ENCODE data around the gene MAG. TPM values are rescaled to one million over a fixed set of nuclear protein-coding genes. Genes with fewer than 3 reads are reported as not detected.

Gene MAG
- total and polyA plus RNA-seq, 10 of the 15 experiments (the other 5 are each of a cell fraction or from before 2014, with no cell fraction given), result 0.03 to 0.82 (median 0.17) TPM; not detected in 2

- ChIA-PET CTCF (interaction anchor here (1.5 kb wide), 1 partner anchor 234 kb away, joined by 5 read pairs; no protein-coding TSS in a partner anchor), RAD21 (ENCODE audit: unreplicated experiment) (no interaction called here), POLR2A (no interaction called here), SMC1A (ENCODE audit: uncharacterized antibody, unreplicated experiment) (no interaction called here)
- no peak overlapping the region for H2AFZ ChIP-seq (ENCODE audit: control insufficient read depth, low read depth, low read length)
- no peaks in the 10 kb centered on the region for H3K79me2 ChIP-seq (ENCODE audit: control insufficient read depth, insufficient read depth, low read length)
- H3K27me3 ChIP-seq (replicated peaks in 1 of 2; ENCODE audit: control insufficient read depth in 2 of 2, insufficient read depth in 2 of 2, low read length in 1 of 2), result no peaks in the 10 kb centered on the region
- ATAC-seq, result no peak
- peaks cover 7 to 9% of the 10 kb centered on the region in 2 experiments for H3K36me3 ChIP-seq (ENCODE audit: control insufficient read depth in 2 of 2, insufficient read depth in 2 of 2, low read length in 1 of 2)
- in situ Hi-C loops (cut with MboI), result no loop called here
- no peaks in the 10 kb centered on the region for H4K20me1 ChIP-seq (ENCODE audit: control insufficient read depth, insufficient read depth)
- no peak for TF ChIP-seq SMAD1 (IDR thresholded peaks at IDR 0.05; ENCODE audit: low read depth, partially characterized antibody)
- 0 out of 2 replicates have a peak, but pooled peaks have one; percentile 5 for TF ChIP-seq POLR2AphosphoS5 (IDR thresholded peaks at IDR 0.05; ENCODE audit: low read length)
- no peak for TF ChIP-seq CHD2 (IDR thresholded peaks at IDR 0.05; ENCODE audit: borderline replicate concordance, low read depth, low read length)
- no peak for FAIRE-seq
- H3K9me3 ChIP-seq (replicated peaks; ENCODE audit: control insufficient read depth, insufficient read depth, low read length), result no peaks in the 10 kb centered on the region
- no TSS peak for BruUV-seq (replicated peaks)
- H3K9ac ChIP-seq (ENCODE audit: control insufficient read depth, insufficient read depth, low read length), result no peak overlapping the region
- WGBS (ENCODE audit: insufficient coverage, insufficient replicate concordance, low lambda C conversion rate, missing lambda C conversion rate), result 97% methylated on average over 28 of the region's 28 CpGs
- peaks cover 13% of the 10 kb centered on the region for H3K4me1 ChIP-seq (ENCODE audit: control insufficient read depth, insufficient read depth, low read length)
- no peak overlapping the region for H3K27ac ChIP-seq (ENCODE audit: control insufficient read depth, insufficient read depth)
- no peak overlapping the region for H3K4me2 ChIP-seq (ENCODE audit: control insufficient read depth, insufficient read depth)
- DNase-seq (ENCODE audit: low read depth, low spot score), result no peak
- intact Hi-C loops (cut with micrococcal nuclease; ENCODE audit: unreplicated experiment), result no loop called here
- no peak overlapping the region for H3K4me3 ChIP-seq
These were observed 15.2 kb upstream of the MAG start for GRCh38 chr19:35276706-35277281.

DNA sequence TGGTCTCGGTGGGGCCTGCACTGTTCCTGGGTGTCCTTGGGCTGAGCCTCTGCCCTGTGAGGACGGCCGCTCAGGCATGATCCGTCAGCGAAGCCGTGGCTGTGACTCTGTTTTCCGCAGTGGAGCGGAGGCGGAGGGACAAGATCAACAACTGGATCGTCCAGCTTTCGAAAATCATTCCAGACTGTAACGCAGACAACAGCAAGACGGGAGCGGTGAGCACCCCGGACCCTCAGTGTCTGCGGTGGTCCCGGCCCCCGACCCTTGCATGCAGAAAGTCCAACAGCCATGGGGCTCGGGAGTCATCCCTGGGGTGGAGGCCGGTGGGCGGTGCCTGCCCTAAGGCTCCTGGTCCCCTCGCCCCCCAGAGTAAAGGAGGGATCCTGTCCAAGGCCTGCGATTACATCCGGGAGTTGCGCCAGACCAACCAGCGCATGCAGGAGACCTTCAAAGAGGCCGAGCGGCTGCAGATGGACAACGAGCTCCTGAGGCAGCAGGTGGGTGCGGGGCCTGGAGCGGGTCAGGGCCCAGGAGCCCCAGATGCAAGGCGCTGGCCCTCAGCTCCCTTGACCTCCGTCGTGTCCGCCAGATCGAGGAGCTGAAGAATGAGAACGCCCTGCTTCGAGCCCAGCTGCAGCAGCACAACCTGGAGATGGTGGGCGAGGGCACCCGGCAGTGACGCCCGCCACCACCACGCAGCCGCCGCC lies 13.2 kb upstream of the MAG start:
- TF ChIP-seq SRF (IDR thresholded peaks at IDR 0.05; ENCODE audit: low read depth in 2 of 2, low read length in 2 of 2), result no peak
- TF ChIP-seq POLR2A (IDR thresholded peaks at IDR 0.05; ENCODE audit: low read depth, low read length), result 0 out of 2 replicates have a peak, but pooled peaks have one; percentile 29
- no peak for TF ChIP-seq EZH2 (IDR thresholded peaks at IDR 0.05; ENCODE audit: borderline replicate concordance, control insufficient read depth, low read depth, low read length)
- no peaks in the 10 kb centered on the region for H3K9me3 ChIP-seq (replicated peaks; ENCODE audit: control insufficient read depth, insufficient read depth, low read length)
- CTCF ChIA-PET, result no interaction called here
- no peak overlapping the region for H3K4me2 ChIP-seq (ENCODE audit: control insufficient read depth, insufficient read depth)
- H2AFZ ChIP-seq (ENCODE audit: control insufficient read depth, low read depth, low read length), result no peak overlapping the region
- H3K27me3 ChIP-seq (replicated peaks in 1 of 2; ENCODE audit: control insufficient read depth in 2 of 2, insufficient read depth in 2 of 2, low read length in 1 of 2), result no peaks in the 10 kb centered on the region; a peak in 2 of 4 replicates
- DNase-seq (ENCODE audit: low read depth, low spot score) (no peak), FAIRE-seq (no peak), ATAC-seq (no peak)
- peaks cover 17% of the 10 kb centered on the region for H3K4me1 ChIP-seq (ENCODE audit: control insufficient read depth, insufficient read depth, low read length)
- 95% methylated on average over 45 of the region's 45 CpGs for WGBS (ENCODE audit: insufficient coverage, insufficient replicate concordance, low lambda C conversion rate, missing lambda C conversion rate)
- POLR2A ChIA-PET, result no interaction called here
- RAD21 ChIA-PET (ENCODE audit: unreplicated experiment), result no interaction called here
- H3K79me2 ChIP-seq (ENCODE audit: control insufficient read depth, insufficient read depth, low read length), result no peaks in the 10 kb centered on the region
- H3K9ac ChIP-seq (ENCODE audit: control insufficient read depth, insufficient read depth, low read length), result no peak overlapping the region
- in situ Hi-C loops (cut with MboI), result no loop called here
- peaks cover 6 to 7% of the 10 kb centered on the region in 2 experiments; a peak in 3 of 4 replicates for H3K36me3 ChIP-seq (ENCODE audit: control insufficient read depth in 2 of 2, insufficient read depth in 2 of 2, low read length in 1 of 2)
- intact Hi-C loops (cut with micrococcal nuclease; ENCODE audit: unreplicated experiment), result no loop called here
- SMC1A ChIA-PET (ENCODE audit: uncharacterized antibody, unreplicated experiment), result interaction anchor here (1.4 kb wide), 1 partner anchor 10 kb away, joined by 3 read pairs; no protein-coding TSS in a partner anchor
- no peak overlapping the region for H3K4me3 ChIP-seq
- no peaks in the 10 kb centered on the region for H4K20me1 ChIP-seq (ENCODE audit: control insufficient read depth, insufficient read depth)
- H3K27ac ChIP-seq (ENCODE audit: control insufficient read depth, insufficient read depth), result no peak overlapping the region
- BruUV-seq (replicated peaks), result no TSS peak

Data from GM12878 (cell line).